Measurements from ENCODE around the gene FBXL16. TPM values are rescaled to one million over a fixed set of nuclear protein-coding genes. Genes with fewer than 3 reads are reported as not detected.

The FBXL16 gene, protein sequence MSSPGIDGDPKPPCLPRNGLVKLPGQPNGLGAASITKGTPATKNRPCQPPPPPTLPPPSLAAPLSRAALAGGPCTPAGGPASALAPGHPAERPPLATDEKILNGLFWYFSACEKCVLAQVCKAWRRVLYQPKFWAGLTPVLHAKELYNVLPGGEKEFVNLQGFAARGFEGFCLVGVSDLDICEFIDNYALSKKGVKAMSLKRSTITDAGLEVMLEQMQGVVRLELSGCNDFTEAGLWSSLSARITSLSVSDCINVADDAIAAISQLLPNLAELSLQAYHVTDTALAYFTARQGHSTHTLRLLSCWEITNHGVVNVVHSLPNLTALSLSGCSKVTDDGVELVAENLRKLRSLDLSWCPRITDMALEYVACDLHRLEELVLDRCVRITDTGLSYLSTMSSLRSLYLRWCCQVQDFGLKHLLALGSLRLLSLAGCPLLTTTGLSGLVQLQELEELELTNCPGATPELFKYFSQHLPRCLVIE
- 0.11 TPM in 1 of 2 replicates, not detected in the other for total RNA-seq

GRCh38 chr16:705431-706188 lies at the start of gene FBXL16:
FBXL16 (minus strand) TSS chr16:705801; CDS start chr16:697405, 8,396 bp downstream.

DNA sequence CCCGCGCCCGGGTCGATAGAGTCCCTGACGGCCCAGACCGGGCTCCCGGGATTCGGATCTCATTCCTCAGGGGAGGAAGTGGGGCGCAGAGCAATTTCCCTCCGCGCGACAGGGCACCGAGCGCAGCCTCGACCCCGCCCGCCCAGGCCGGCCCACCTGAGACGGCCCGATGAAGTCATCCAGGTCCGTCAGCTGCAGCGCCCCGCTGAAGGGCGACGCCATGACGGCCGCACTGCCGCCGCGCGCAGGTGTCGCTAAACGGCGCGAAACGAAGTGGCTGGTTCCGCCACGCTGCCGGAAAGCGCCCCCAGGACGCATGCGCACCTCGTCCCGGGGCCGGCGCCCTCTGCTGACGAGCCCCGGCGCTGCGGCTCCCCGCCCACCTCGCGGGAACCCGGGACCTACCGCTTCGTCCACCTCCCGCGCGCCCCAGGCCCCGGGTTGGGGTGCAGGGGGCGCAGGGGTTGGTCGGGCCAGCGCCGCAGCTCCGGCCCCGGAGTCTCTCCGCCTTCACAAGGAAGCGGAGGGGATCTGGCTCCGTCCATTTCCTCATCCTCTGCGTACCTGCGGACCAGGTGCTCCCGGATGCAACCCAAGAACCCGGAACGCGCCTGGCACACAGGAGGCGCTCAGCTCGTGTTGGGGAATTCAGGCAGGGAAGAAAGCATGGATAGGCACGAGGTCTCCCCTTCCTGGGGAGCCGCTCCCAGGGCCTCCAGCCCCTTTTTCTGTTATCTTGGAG lies 35.3 kb upstream of the FBXL16 start, which contains the start of gene CIAO3:
Gene CIAO3, minus strand, starts transcription at position 234 of the 742 bp plus-strand sequence. Its CDS starts 12 bp downstream, at position 222.

DNA sequence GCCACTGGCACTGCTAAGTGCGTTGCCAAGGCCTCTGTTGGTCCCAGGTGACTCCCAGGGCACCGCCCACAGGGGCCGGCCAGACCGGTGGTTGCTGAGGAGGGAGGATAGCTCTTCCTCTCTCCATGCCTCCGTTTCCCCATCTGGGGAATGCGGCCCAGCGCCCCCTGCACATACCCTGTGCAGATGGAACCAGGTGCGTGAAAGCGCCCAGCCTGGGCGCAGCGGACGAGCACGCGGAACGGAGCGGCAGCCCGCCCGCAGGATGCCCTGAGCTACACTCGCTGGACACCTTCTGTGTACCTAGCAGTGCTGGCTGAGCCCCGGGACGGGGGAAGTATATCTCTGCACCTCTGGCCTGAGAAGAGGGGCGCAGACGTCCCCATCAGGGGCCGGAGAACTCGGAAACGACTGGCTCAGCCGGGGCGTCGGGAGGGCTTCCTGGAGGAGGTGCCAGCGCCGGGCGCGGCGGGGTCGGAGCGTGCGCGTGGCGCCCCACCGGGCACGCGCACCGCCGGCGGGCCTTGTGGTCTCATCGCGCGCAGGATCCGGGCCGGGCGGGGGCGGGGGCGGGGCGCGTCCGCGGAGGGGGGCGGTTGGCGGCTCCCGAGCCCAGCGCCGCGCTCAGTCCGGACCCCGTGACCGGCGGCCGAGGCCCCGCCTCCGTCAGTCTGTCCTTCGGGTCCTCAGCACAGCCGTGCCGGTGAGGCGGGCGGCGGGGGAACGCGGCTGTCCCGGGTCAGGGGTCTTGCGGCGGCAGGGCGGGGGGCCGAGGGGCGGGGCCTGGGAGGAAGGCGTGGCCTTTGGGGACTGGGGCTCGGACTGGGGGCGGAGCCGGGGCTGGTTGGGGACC lies 21.1 kb upstream of the FBXL16 start, which contains the start of the genes CCDC78 and HAGHL:
Gene CCDC78, minus strand, starts transcription at position 6 of the 853 bp plus-strand sequence. CDS start 76 bp downstream, outside the sequence.
Gene HAGHL, plus strand, starts transcription at position 669 of the 853 bp plus-strand sequence. CDS start 404 bp downstream, outside the sequence.

GRCh38 chr16:720990-721764 lies 15.6 kb upstream of the FBXL16 start, which contains the start of gene ANTKMT:
ANTKMT (plus strand) TSS chr16:721146; CDS start chr16:721275, 129 bp downstream.

GRCh38 chr16:714558-715476 lies 9.2 kb upstream of the FBXL16 start, which contains the start of gene METRN:
METRN (plus strand) TSS chr16:715118; CDS start chr16:715290, 172 bp downstream.

DNA sequence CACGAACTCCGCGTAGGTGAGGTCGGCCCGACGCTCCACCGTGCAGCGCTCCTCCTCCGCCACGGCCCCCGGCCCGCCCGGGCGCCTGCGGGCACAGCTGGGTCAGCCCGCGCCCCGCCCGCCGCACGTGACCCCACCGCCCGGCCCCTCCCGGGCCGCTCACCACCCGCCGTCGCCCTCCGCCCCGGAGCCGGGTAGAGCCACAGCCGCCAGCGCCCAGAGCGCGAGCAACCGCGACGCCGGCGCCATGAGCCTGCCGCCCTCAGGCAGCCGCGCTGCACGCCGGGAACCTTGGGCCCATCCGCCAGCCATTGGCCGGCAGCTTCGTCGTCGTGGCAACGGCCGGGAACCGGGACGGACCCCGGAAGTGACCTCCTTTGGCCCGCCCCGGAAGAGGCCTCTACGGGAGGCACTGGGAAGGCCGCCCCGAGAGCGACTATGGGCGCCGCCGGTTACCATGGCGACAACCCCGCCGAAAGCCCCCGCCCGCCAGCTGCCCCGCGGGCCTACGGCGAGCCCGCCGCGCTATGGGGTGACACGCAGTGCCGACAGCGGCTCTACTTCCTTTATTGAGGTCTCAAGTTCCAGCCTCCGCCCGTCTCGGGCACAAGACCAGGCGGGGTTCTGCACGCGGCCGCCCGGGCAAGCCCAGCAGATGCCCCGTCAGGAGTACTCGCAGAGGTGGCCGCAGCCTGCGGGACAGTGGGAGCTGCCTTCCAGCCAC lies 21.4 kb downstream of the FBXL16 start, which contains the start of gene JMJD8:
Gene JMJD8, minus strand, starts transcription at position 264 of the 724 bp plus-strand sequence. Its CDS starts 15 bp downstream, at position 249.

GRCh38 chr16:679814-680624 lies 25.6 kb downstream of the FBXL16 start, which contains the start of gene STUB1:
STUB1 (plus strand) TSS chr16:680410; CDS start chr16:680526, 116 bp downstream.

DNA sequence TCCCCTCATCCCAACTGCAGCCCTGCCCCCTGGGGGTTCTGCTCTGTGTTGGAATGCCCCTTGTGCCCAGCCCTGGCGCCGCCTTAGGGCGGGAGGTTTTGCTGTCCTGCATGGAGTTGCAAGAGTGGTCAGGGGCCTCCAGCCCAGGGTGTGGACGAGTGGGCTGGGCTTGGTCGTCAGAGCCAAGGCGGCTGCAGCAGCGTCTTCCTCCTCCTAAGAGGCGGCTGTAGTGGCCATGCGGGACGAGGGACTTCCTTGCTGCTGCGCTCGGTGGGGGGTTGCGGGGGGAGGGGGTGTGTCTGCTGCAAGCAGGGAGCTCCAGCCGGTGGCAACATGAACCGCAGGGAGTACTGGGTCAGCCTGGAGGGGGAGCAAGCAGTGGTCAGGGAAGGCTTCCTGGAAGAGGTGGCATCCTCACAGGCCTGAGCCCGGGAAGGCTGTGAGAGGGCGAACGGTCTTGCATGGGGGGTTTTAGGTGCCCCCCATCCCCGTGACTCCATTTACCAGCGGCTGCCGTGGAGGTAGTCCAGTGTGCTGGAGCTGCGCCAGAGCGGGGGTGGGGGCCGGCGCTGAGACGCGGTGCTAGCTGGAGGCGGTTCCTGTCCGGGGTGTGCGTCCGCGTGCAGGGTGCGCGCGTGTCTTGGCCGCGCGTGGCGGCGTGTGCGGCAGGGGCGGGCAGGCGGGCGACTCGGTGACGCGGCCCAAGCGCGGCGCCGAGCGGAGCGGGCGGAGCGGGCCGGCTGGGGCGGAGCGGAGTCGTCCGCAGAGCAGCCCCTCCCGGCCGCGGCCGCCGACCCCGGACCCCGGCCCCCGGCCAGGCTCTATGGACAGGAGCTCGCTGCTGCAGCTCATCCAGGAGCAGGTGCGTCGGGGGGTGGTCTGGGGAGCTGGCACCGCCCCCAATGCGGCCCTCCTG lies 30.4 kb downstream of the FBXL16 start, which contains the start of gene RHBDL1:
Gene RHBDL1, plus strand, starts transcription at position 704 of the 916 bp plus-strand sequence. Its CDS starts 120 bp downstream, at position 824.

GRCh38 chr16:667780-668518 lies 37.7 kb downstream of the FBXL16 start, which contains the start of gene RHOT2:
RHOT2 (plus strand) TSS chr16:668132; CDS start chr16:668200, 68 bp downstream.

GRCh38 chr16:648781-649589 lies 56.6 kb downstream of the FBXL16 start, which contains the start of gene WDR90:
WDR90 (plus strand) TSS chr16:649365; CDS start chr16:649417, 52 bp downstream.

Measured in placental epithelial cell (primary cell).